LNCAP (cell line): ENCODE data around the gene CPNE2.

ENCODE experiments used
- TF ChIP-seq, protein P1 (sequence below): fragments of 450-650 bp; IDR thresholded peaks from 2 replicates; pipeline ENCODE4 v1.5.1; 2017; ENCODE audit warnings: mild to moderate bottlenecking

The CPNE2 gene

DNA sequence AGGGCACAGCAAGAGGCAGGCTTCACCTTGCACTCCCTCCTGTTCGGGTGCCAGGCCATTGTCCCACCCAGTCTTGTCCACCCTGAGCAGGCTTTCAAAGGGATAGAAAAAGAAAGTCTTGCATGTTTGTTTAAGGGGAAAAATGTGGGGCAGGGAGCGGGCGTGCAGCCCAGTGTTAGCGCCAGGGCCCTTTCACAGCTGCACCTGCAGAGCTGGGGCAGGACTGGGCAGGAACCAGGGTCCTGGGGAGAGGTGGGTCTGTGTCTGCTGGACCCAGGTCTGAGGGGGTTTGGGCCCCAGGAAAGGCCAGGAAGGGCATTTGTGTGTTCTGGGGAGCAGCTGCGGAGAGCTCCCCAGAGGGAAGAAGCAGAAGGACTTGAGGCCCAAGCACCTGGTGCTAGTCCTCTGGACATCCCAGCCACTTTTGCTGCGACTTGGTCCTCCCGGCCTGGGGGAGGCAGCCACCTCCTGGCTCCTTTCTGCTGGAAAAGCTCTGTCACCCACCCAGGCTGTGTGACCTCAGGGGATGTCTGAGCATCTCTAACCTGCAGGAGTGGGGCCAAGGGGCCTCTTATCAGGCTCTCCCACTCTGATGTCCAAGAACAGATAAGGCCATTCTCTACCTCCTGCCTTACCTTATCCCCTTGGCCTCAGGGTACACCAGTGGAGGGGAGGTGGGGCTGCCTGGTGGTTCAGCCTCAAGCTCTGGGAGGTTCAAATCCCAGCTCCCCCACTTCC is 48.7 kb downstream of the CPNE2 start:
- TF ChIP-seq, protein P1, sequence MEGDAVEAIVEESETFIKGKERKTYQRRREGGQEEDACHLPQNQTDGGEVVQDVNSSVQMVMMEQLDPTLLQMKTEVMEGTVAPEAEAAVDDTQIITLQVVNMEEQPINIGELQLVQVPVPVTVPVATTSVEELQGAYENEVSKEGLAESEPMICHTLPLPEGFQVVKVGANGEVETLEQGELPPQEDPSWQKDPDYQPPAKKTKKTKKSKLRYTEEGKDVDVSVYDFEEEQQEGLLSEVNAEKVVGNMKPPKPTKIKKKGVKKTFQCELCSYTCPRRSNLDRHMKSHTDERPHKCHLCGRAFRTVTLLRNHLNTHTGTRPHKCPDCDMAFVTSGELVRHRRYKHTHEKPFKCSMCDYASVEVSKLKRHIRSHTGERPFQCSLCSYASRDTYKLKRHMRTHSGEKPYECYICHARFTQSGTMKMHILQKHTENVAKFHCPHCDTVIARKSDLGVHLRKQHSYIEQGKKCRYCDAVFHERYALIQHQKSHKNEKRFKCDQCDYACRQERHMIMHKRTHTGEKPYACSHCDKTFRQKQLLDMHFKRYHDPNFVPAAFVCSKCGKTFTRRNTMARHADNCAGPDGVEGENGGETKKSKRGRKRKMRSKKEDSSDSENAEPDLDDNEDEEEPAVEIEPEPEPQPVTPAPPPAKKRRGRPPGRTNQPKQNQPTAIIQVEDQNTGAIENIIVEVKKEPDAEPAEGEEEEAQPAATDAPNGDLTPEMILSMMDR = no peak

DNA sequence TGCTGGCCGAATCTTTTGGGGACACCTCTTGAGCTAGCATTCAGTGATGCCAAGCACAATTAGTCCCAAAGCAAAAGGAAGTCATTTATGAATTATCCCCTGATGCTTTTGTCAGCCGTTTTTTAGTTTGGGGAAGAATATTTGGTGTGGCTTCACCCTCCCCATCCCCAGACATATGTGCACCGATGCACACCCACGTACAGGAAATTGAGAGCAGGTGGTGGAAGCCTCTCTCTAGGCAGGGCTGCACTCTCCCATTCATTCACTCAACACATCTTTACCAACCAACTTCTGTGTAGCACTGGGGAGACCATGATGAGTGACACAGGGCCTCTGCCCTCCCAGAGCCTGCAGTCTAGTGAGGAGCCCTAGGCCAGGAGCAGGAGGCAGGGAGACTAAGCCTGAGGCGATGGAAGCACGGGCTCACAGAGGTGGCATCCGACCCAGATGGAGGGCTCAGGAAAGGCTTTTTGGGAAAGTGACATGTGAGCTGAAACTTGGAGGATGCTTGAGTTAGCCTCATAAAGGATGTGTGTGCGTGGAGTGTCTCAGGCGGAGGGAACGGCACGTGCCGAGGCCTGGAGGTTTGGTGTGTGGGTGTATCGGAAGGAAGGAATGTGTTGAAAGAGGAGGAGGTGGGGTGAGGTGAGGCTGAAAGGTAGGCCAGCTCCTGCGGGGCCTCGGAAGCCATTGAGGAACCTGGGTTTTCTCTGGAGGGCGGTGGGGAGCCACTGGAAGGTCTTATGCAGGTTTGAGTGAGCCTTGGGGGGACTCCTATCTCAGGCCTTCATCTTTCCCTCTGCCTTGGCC is 49.6 kb downstream of the CPNE2 start:
- TF ChIP-seq, protein P1 = no peak

DNA sequence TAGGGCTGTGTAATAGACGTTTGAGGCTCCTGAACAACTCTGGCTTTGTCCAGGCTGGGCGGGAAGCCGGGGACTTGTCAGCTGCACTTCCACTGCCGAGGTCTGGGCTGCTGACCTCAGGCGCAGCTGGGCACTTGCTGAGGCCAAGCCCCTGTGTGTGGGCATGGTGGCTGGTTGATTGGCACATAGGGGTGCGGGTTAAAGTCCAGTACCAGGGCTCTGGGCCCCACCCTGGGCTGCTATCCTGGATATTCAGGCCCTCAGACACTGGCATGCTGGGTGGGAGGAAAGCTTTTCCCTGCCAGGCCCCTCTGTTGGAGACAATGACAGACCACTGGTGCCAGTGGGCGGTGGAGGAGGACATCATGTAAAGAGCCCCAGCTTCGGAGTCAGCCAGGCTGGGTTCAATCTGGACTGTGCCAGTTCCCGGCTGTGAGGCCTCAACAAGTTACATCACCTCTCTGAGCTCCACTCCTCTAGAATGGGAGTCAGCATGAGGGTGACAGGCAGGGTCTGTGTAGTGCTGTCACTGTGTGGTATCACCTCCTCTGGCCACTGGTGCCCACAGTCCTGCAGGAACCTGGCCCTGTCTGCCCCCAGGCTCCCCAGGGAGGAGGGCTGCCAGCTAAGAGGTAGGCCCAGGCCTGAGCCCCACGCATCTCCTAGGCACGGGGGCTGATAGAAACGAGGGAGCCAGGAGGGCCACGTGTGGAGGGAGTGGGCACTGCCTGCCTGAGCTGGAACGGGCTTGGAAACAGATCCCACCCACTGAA is 51.0 kb downstream of the CPNE2 start:
- TF ChIP-seq, protein P1 = no peak

DNA sequence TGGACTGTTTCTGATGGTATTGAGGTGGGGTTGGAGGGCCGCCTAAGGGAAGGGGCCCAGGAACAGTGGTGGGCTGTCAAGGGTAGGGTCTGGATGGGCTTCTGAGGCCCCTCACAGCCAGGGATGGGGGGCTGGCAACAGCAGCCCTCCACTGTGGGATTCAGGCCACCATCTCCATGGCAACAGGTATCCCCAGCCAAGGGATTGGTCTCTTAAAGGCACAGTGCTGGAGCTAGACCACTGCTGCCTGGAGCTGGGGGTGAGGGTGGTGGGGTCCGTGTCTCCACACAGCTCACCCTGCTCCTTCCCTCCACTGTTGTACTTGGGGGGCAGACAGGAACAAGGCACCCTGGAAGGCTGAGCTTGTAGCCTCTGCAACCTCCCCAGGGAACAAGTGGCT is 51.6 kb downstream of the CPNE2 start:
- TF ChIP-seq, protein P1 = no peak

DNA sequence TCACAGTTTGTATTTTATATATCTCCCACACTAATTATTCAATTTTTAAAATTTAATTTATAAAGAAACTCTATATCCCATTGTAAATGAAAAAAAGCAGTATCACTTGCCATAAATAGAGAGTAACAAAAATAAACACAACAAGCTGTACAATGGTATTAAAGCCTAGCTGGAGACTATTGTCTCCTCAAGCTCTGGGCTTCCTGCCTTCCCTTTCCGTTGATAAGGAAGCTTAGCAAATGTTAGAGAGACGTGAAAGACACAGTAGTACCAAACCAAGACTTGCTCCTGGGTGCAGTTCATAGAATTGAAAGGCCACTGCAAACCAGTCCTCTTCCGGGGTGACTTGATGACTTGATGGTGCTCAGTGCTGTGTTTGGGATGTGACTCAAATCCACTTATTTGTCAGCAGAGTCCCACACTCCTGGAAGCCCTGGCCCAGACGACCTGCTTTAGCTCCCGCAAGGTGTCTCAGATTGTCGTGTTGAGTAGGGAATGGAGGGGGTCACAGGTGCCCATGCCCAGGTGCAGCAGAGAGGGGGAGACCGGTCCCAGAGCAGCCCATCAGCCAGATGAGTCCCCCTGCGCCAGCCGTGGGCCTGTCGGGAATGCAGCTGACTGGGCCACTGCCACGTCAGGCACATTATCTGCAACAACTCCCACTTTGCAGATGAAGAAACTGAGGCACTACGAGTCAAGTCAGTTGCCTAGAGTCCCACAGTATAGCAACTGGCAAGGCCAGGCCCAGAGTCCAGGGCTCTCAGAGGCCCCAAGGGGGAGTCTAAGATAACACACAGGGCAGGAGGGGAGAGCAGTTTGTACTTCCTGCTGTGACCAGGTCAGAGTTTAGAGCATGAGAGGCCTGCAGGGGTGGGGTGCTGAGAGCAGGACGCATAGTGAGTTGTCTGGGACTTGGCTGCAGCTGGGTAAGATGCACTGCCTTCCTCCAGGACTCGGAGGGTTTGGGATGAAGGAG is 53.0 kb downstream of the CPNE2 start:
- TF ChIP-seq, protein P1 = no peak

DNA sequence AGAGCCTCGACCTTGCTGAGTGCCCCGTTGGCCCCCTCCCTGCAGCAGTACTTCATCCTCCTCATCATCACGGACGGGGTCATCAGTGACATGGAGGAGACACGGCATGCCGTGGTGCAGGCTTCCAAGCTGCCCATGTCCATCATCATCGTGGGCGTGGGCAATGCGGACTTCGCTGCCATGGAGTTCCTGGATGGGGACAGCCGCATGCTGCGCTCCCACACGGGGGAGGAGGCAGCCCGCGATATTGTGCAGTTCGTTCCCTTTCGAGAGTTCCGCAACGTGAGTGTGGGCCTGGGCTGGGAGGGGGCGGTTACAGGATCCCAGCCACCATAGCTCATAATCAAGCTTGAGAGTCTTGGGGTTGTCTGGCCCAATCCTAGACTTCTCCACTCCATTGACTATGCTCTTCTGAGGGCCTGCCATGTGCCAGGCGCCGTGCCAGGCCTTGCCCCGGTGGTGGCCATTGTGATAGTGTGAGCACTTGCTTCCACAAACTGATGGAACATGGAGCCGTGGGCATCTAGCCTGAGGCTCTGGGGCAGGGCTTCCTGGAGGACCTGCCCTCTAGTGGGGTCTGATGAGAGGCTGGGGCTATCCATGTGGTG is 53.8 kb downstream of the CPNE2 start:
- TF ChIP-seq, protein P1 = no peak
